Caco-2 (cell line): ENCODE results near the gene GPR137. TPM values are rescaled to one million over a fixed set of nuclear protein-coding genes. Genes with fewer than 3 reads are reported as not detected.

Experiments
- BruUV-seq: library from RNA; stranded (reverse); fragments of 400-500 nt; replicated peaks from 2 replicates; lab custom pipeline; 2021; lab: Mats Ljungman, UMichigan
- CTCF ChIA-PET: fragments of 300-600 bp; sonication (Branson Sonifier 250); formaldehyde crosslinking; loops from one replicate; lab custom pipeline; 2022; ENCODE audit warnings: antibody characterized with exemption; lab: Charles Lee
- POLR2A ChIA-PET: fragments of 300-600 bp; sonication (Branson Sonifier 250); formaldehyde crosslinking; loops from one replicate; lab custom pipeline; 2022; ENCODE audit warnings: antibody characterized with exemption; lab: Charles Lee
- DNase-seq, 2 experiments: peaks; one replicate each; pipeline versions ENCODE4 v3.0.0 to v3.0.0-alpha.2; 2020 to 2022
- H3K27me3 ChIP-seq: replicated peaks from 2 replicates; pipeline ENCODE4 v1.6.0; 2011; ENCODE audit warnings: low read length; ENCODE audit not compliant: control insufficient read depth, insufficient read depth
- H3K36me3 ChIP-seq: 2 replicates; pipeline ENCODE4 v1.5.1; 2011; ENCODE audit warnings: low read length; ENCODE audit not compliant: control insufficient read depth, insufficient read depth
- H3K4me1 ChIP-seq: fragments of 250-450 bp; sonication (Bioruptor Pico); 2 replicates; pipeline ENCODE4 v1.5.1; 2020; ENCODE audit warnings: mild to moderate bottlenecking
- H3K4me3 ChIP-seq: 2 replicates; pipeline ENCODE4 v1.5.1; 2011; ENCODE audit warnings: low read depth, mild to moderate bottlenecking, control low read depth, low read length
- H3K9me3 ChIP-seq: fragments of 250-450 bp; sonication (Bioruptor Pico); 2 replicates; pipeline ENCODE4 v1.5.1; 2020; ENCODE audit warnings: mild to moderate bottlenecking, moderate library complexity
- H3K27ac Mint-ChIP-seq: one replicate; pipeline ENCODE4 v1.8.0; 2022; ENCODE audit warnings: mixed read lengths; ENCODE audit not compliant: unreplicated experiment
- H3K27me3 Mint-ChIP-seq: one replicate; pipeline ENCODE4 v1.8.0; 2022; ENCODE audit warnings: mixed read lengths; ENCODE audit not compliant: insufficient read depth, unreplicated experiment
- H3K36me3 Mint-ChIP-seq: one replicate; pipeline ENCODE4 v1.8.0; 2022; ENCODE audit warnings: mild to moderate bottlenecking, mixed read lengths; ENCODE audit not compliant: insufficient read depth, unreplicated experiment
- H3K4me1 Mint-ChIP-seq: one replicate; pipeline ENCODE4 v1.8.0; 2022; ENCODE audit warnings: low read depth, mixed read lengths; ENCODE audit not compliant: unreplicated experiment
- H3K4me3 Mint-ChIP-seq: one replicate; pipeline ENCODE4 v1.8.0; 2022; ENCODE audit warnings: mild to moderate bottlenecking, moderate library complexity, mixed read lengths; ENCODE audit not compliant: unreplicated experiment
- H3K9me3 Mint-ChIP-seq: one replicate; pipeline ENCODE4 v1.8.0; 2022; ENCODE audit warnings: mixed read lengths; ENCODE audit not compliant: unreplicated experiment
- CTCF ChIP-seq, 2 experiments: fragments of 200-600 bp in 1 of 2; IDR thresholded peaks; 1 replicate in 1 of 2; 2 replicates in 1 of 2; pipeline versions ENCODE4 v1.5.1 to v1.8.0; 2011 to 2022; ENCODE audit warnings: antibody characterized with exemption in 1 of 2, control low read depth in 1 of 2, inconsistent platforms in 1 of 2, low read depth in 1 of 2, low read length in 1 of 2, mild to moderate bottlenecking in 1 of 2, moderate library complexity in 1 of 2; ENCODE audit not compliant: insufficient read depth in 1 of 2, severe bottlenecking in 1 of 2, unreplicated experiment in 1 of 2
- intact Hi-C: fragments of 100-400 bp; cut with micrococcal nuclease; formaldehyde crosslinking; loops from one replicate; pipeline ENCODE4 v1.10.0; 2022; ENCODE audit not compliant: unreplicated experiment
- total RNA-seq: library from RNA; stranded (reverse); gene quantifications from 2 replicates; pipeline ENCODE4 v1.2.3, GENCODE V29; 2022

The GPR137 gene
- total RNA-seq, 1 experiment from 2014 or later = 58.5 TPM

GRCh38 chr11:64334764-64335735 lies 49.4 kb downstream of the GPR137 start:
- DNase-seq = peak; percentile 94 to 97
- CTCF ChIA-PET = interaction anchor here (0.5 to 1.7 kb wide), 3 partner anchors 17 to 23 kb away, joined by 4 to 16 read pairs (median 15); partner anchors contain the start of genes PRDX5 and TRMT112
- intact Hi-C loops = loop anchor here (1.0 kb wide), 1 partner anchor 18 kb away; the partner anchor contains the start of gene TRMT112
- Histone ChIP-seq H3K27me3 (no peaks in the 10 kb centered on the region), H3K9me3 (no peaks in the 10 kb centered on the region), H3K36me3 (no peaks in the 10 kb centered on the region), H3K4me3 (no peak overlapping the region), H3K4me1 (peaks cover 5% of the 10 kb centered on the region; the same call in 1 of the 2 replicates)
- no TSS peak for BruUV-seq
- H3K9me3 Mint-ChIP-seq = no peaks in the 10 kb centered on the region
- POLR2A ChIA-PET = interaction anchor here (0.6 to 1.3 kb wide), 2 partner anchors 18 to 20 kb away, joined by 3 to 13 read pairs; partner anchors contain the start of genes PRDX5 and TRMT112
- peak overlapping the region; percentile 50 for H3K4me3 Mint-ChIP-seq
- no peak for TF ChIP-seq CTCF (IDR thresholded peaks at IDR 0.05; ENCODE audit: insufficient read depth in 1 of 2, low read depth in 1 of 2, low read length in 1 of 2, severe bottlenecking in 1 of 2, unreplicated experiment in 1 of 2)
- H3K27ac Mint-ChIP-seq = peak overlapping the region; percentile 90
- no peaks in the 10 kb centered on the region for H3K27me3 Mint-ChIP-seq
- H3K36me3 Mint-ChIP-seq = peaks cover 4% of the 10 kb centered on the region
- peaks cover 12% of the 10 kb centered on the region for H3K4me1 Mint-ChIP-seq

- intact Hi-C loops = no loop called here
- H3K36me3 ChIP-seq = no peaks in the 10 kb centered on the region
- ChIA-PET POLR2A (interaction anchor here (0.5 to 0.6 kb wide), 2 partner anchors 14 to 1631 kb away, joined by 3 read pairs; partner anchors contain the start of gene BSCL2), CTCF (interaction anchor here (0.6 to 1.9 kb wide), 4 partner anchors 17 to 37 kb away, joined by 3 to 7 read pairs (median 4); partner anchors contain the start of gene PRDX5)
- Mint-ChIP-seq H3K27me3 (no peaks in the 10 kb centered on the region), H3K4me1 (peaks cover 12% of the 10 kb centered on the region), H3K36me3 (peaks cover 4% of the 10 kb centered on the region), H3K9me3 (no peaks in the 10 kb centered on the region), H3K4me3 (no peak overlapping the region), H3K27ac (no peak overlapping the region)
- H3K4me3 ChIP-seq = no peak overlapping the region
- H3K27me3 ChIP-seq = no peaks in the 10 kb centered on the region
- peaks cover 5% of the 10 kb centered on the region; the same call in 1 of the 2 replicates for H3K4me1 ChIP-seq
- no peak for TF ChIP-seq CTCF (IDR thresholded peaks at IDR 0.05; ENCODE audit: insufficient read depth in 1 of 2, low read depth in 1 of 2, low read length in 1 of 2, severe bottlenecking in 1 of 2, unreplicated experiment in 1 of 2)
- no peak for DNase-seq
- no peaks in the 10 kb centered on the region for H3K9me3 ChIP-seq
- BruUV-seq = no TSS peak
Measured at GRCh38 chr11:64337538-64338249, 52.0 kb downstream of the GPR137 start.
